Sigmoid colon (tissue), 7 donors: ENCODE data around the gene EXOC1. TPM values are rescaled to one million over a fixed set of nuclear protein-coding genes. Genes with fewer than 3 reads are reported as not detected.

Source experiments
- DNase-seq: peaks from one replicate; pipeline ENCODE4 v3.0.0-alpha.2; 2019
- H3K27ac ChIP-seq, 4 donors: fragments of 200-600 bp; sonication (generic); one replicate each; pipeline ENCODE4 v1.5.1; 2016 to 2019; ENCODE audit warnings: mild to moderate bottlenecking in 1 of 4
- H3K27me3 ChIP-seq, 3 donors: fragments of 200-600 bp; sonication (generic); one replicate each; pipeline ENCODE4 v1.5.1; 2019; ENCODE audit warnings: mild to moderate bottlenecking in 1 of 3
- H3K36me3 ChIP-seq, 4 donors: fragments of 200-600 bp; sonication (generic); one replicate each; pipeline ENCODE4 v1.5.1; 2016 to 2019
- H3K4me1 ChIP-seq, 4 donors: fragments of 200-600 bp; sonication (generic); one replicate each; pipeline ENCODE4 v1.5.1; 2017 to 2019
- H3K4me3 ChIP-seq, 4 donors: fragments of 200-600 bp; sonication (generic); one replicate each; pipeline ENCODE4 v1.5.1; 2017 to 2019; ENCODE audit warnings: mild to moderate bottlenecking in 2 of 4, moderate library complexity in 1 of 4
- H3K9me3 ChIP-seq, 4 donors: fragments of 200-600 bp in 3 of 4; sonication (generic) in 3 of 4; one replicate each; pipeline versions ENCODE4 v1.5.1 to v1.6.1; 2013 to 2019
- EP300 ChIP-seq, 4 donors: sonication (generic); formaldehyde crosslinking; IDR thresholded peaks; one replicate each; pipeline ENCODE4 v1.6.1; 2017; ENCODE audit warnings: antibody characterized with exemption in 4 of 4
- POLR2A ChIP-seq, 2 donors: fragments of 450-650 bp; IDR thresholded peaks; one replicate each; pipeline ENCODE4 v1.6.1; 2016; ENCODE audit warnings: antibody characterized with exemption in 2 of 2, mild to moderate bottlenecking in 2 of 2, moderate library complexity in 2 of 2
- POLR2AphosphoS5 ChIP-seq, 4 donors: sonication (generic); formaldehyde crosslinking; IDR thresholded peaks; one replicate each; pipeline ENCODE4 v1.6.1; 2017; ENCODE audit warnings: antibody characterized with exemption in 4 of 4
- WGBS, 2 donors: extraction: QIAGEN DNeasy Blood & Tissue Kit; methylation state at CpG; one replicate each; pipeline ENCODE4 v1.1.7; 2013; 5-methylcytosine and 5-hydroxymethylcytosine counted together
- intact Hi-C: fragments of 100-400 bp; cut with DNase I; formaldehyde crosslinking; loops from one replicate; pipeline ENCODE4 v1.15.1; 2023
- polyA plus RNA-seq, 3 donors: library from polyadenylated mRNA; stranded (reverse); fragments of 200-250 nt; gene quantifications; one replicate each; pipeline ENCODE4 v1.2.3, GENCODE V29; 2013
- total RNA-seq, 4 donors: library from RNA; depleted of rRNA; stranded (reverse); fragments of >200 nt; gene quantifications; one replicate each; pipeline ENCODE4 v1.1.0, GENCODE V29; 2016
- TF ChIP-seq, protein P1 (sequence below), 4 experiments: fragments of 450-650 bp in 3 of 4; fragments of 200-600 bp in 1 of 4; IDR thresholded peaks; one replicate each; pipeline ENCODE4 v1.5.1; 2016 to 2019; ENCODE audit warnings: antibody characterized with exemption in 4 of 4, mild to moderate bottlenecking in 3 of 4, moderate library complexity in 2 of 4
- donor health status: healthy with polysubstance abuse.
- donor health status: Bipolar disorder and iron deficiency.
- donor health status: healthy.

EXOC1 gene
- total and polyA plus RNA-seq, 7 donors, result 14.5 to 49.0 (median 18.3) TPM

DNA sequence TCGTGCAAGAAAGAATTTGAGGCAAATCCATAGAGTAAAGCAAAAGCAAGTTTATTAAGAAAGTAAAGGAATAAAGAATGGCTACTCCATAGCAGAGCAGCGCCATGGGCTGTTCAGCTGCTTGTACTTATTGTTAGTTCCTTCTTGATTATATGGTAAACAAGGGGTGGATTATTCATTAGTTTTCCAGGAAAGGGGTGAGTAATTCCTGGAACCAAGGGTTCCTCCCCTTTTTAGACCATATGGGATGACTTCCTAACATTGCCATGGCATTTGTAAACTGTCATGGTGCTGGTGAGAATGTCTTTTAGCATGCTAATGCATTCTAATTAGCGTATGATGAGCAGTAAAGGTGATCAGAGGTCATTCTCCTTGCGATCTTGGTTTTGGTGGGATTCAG is 71.8 kb downstream of the EXOC1 start:
- Histone ChIP-seq H3K9me3 (no peaks in the 10 kb centered on the region), H3K4me1 (no peaks in the 10 kb centered on the region), H3K27ac (no peak overlapping the region), H3K27me3 (no peaks in the 10 kb centered on the region), H3K4me3 (no peak overlapping the region), H3K36me3 (no peaks in the 10 kb centered on the region)
- no peak for DNase-seq
- TF ChIP-seq EP300 (IDR thresholded peaks at IDR 0.05), result no peak
- TF ChIP-seq, protein P1, sequence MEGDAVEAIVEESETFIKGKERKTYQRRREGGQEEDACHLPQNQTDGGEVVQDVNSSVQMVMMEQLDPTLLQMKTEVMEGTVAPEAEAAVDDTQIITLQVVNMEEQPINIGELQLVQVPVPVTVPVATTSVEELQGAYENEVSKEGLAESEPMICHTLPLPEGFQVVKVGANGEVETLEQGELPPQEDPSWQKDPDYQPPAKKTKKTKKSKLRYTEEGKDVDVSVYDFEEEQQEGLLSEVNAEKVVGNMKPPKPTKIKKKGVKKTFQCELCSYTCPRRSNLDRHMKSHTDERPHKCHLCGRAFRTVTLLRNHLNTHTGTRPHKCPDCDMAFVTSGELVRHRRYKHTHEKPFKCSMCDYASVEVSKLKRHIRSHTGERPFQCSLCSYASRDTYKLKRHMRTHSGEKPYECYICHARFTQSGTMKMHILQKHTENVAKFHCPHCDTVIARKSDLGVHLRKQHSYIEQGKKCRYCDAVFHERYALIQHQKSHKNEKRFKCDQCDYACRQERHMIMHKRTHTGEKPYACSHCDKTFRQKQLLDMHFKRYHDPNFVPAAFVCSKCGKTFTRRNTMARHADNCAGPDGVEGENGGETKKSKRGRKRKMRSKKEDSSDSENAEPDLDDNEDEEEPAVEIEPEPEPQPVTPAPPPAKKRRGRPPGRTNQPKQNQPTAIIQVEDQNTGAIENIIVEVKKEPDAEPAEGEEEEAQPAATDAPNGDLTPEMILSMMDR (IDR thresholded peaks at IDR 0.05), result no peak
- no peak for TF ChIP-seq POLR2A (IDR thresholded peaks at IDR 0.05)
- no peak for TF ChIP-seq POLR2AphosphoS5 (IDR thresholded peaks at IDR 0.05)
- 84 to 87% methylated on average over 4 of the region's 4 CpGs for WGBS, 2 donors
- intact Hi-C loops, result no loop called here

DNA sequence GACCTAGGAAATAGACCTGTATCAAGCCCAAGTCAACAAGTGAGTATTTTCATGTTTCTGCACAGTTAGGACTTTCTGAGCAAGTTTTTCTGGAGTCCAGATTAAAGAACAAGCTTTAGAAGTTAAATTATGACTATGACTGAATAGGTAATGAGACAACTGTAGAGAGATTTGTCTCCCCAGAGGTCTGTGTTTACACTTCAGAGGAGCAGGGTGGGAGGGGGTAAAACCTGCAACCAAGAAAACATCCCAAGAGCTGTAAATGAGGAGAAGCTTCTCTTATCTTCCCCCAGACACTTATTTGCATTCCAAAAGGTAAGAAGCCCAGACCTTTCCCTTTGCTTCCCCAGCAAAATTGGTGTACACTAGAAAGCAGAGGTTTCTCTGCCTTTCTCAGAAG is 73.2 kb downstream of the EXOC1 start:
- TF ChIP-seq, protein P1 (IDR thresholded peaks at IDR 0.05), result no peak
- TF ChIP-seq POLR2A (IDR thresholded peaks at IDR 0.05), result no peak
- TF ChIP-seq POLR2AphosphoS5 (IDR thresholded peaks at IDR 0.05), result no peak
- no peak for TF ChIP-seq EP300 (IDR thresholded peaks at IDR 0.05)
- no peak overlapping the region for H3K27ac ChIP-seq
- DNase-seq, result no peak
- no peaks in the 10 kb centered on the region for H3K9me3 ChIP-seq
- intact Hi-C loops, result no loop called here
- no peaks in the 10 kb centered on the region for H3K4me1 ChIP-seq
- no peak overlapping the region for H3K4me3 ChIP-seq
- no peaks in the 10 kb centered on the region for H3K27me3 ChIP-seq
- no peaks in the 10 kb centered on the region for H3K36me3 ChIP-seq

DNA sequence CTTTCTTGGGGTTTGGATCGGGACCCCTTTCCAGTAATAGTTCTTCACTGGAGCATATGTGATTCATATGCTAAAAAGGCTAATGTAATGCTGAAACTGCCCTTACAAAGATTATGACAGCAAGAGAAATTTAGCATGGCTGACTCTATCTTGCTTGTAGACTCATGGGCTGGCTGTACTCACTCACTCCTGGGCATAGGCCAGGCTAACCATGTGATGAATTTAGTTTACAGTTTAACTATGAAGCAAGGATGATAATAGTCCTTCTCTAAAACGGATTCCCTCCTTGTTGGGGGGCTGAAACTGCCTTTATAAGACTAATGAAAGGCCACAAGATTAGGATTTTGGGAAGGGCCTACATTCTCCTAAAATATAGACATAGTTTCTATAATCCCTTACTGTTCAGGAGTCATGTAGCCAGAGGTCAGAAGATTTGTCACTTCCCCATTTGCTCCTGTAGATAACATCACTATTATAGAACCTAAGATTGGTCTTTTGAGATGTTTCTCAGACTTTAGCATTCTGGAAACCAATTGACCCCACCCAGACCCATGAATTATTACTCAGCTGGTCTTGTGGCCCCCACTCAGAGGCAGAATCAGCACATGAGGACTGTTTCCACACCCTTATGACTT is 74.5 kb downstream of the EXOC1 start:
- H3K9me3 ChIP-seq, result no peaks in the 10 kb centered on the region
- 84 to 91% methylated on average over 2 of the region's 2 CpGs for WGBS, 2 donors
- H3K4me3 ChIP-seq, result no peak overlapping the region
- H3K27ac ChIP-seq, result no peak overlapping the region
- DNase-seq, result no peak
- no peaks in the 10 kb centered on the region for H3K27me3 ChIP-seq
- H3K36me3 ChIP-seq, result no peaks in the 10 kb centered on the region
- TF ChIP-seq, protein P1 (IDR thresholded peaks at IDR 0.05), result no peak
- TF ChIP-seq POLR2AphosphoS5 (IDR thresholded peaks at IDR 0.05) (no peak), POLR2A (IDR thresholded peaks at IDR 0.05) (no peak), EP300 (IDR thresholded peaks at IDR 0.05) (no peak)
- intact Hi-C loops, result no loop called here
- no peaks in the 10 kb centered on the region for H3K4me1 ChIP-seq

DNA sequence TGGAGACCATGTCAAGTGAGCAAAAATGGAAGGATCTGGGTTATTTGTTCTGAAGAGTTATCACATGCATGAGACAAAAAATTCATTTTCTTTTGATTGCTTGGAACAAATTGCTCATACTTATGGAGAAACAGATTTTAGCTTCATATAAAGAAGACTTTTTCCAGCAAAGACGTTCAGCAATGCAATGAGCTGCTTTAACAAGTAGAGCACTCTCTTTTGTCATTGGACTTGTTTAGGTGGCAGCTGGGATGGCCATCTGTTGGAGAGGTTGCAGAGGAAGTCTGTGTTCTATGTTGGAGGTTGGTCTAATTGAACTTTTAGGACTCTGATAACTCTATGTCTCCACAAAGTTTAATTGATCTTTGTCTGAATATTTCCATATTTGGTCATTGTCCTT is 75.4 kb downstream of the EXOC1 start:
- no peaks in the 10 kb centered on the region for H3K4me1 ChIP-seq
- H3K36me3 ChIP-seq, result no peaks in the 10 kb centered on the region
- no peak for TF ChIP-seq POLR2AphosphoS5 (IDR thresholded peaks at IDR 0.05)
- TF ChIP-seq POLR2A (IDR thresholded peaks at IDR 0.05), result no peak
- TF ChIP-seq, protein P1 (IDR thresholded peaks at IDR 0.05), result no peak
- TF ChIP-seq EP300 (IDR thresholded peaks at IDR 0.05), result no peak
- H3K27me3 ChIP-seq, result no peaks in the 10 kb centered on the region
- WGBS, 2 donors, result 83 to 86% methylated on average over 1 of the region's 1 CpG
- no peak overlapping the region for H3K4me3 ChIP-seq
- DNase-seq, result no peak
- no peak overlapping the region for H3K27ac ChIP-seq
- intact Hi-C loops, result no loop called here
- no peaks in the 10 kb centered on the region for H3K9me3 ChIP-seq

DNA sequence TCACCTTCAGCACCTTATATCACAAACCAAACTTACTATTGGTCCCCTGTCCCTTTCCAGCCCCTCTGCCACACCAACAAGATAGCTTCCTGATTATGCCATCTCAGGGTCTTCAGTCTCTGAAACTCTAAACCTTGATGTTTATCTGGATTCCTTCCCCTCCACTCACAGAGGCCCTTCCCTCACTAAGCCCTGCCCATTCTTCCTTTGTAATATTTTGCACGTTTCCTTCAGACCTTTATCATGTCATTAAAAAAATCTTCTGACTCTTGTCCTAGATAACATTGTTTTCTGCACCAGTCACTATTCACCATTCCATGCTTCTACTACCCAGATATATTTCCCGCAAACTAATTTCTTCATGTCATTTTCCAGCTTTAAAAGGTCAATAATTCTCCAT is 77.6 kb downstream of the EXOC1 start:
- WGBS, 2 donors, result 49 to 59% methylated on average over 2 of the region's 2 CpGs
- DNase-seq, result no peak
- no peak overlapping the region for H3K4me3 ChIP-seq
- H3K27me3 ChIP-seq, result no peaks in the 10 kb centered on the region
- TF ChIP-seq POLR2A (IDR thresholded peaks at IDR 0.05) (no peak), EP300 (IDR thresholded peaks at IDR 0.05) (no peak), POLR2AphosphoS5 (IDR thresholded peaks at IDR 0.05) (no peak)
- TF ChIP-seq, protein P1 (IDR thresholded peaks at IDR 0.05), result no peak
- intact Hi-C loops, result no loop called here
- H3K9me3 ChIP-seq, result no peaks in the 10 kb centered on the region
- no peak overlapping the region for H3K27ac ChIP-seq
- no peaks in the 10 kb centered on the region for H3K4me1 ChIP-seq
- H3K36me3 ChIP-seq, result no peaks in the 10 kb centered on the region
